Limb (tissue), 2 donors: Measurements from ENCODE around the gene DMRTA2.

Experiments used
- DNase-seq, 2 donors: peaks; one replicate each; pipeline ENCODE4 v3.0.0-alpha.2; 2016; ENCODE audit errors: extremely low spot score in 2 of 2

Gene DMRTA2

DNA sequence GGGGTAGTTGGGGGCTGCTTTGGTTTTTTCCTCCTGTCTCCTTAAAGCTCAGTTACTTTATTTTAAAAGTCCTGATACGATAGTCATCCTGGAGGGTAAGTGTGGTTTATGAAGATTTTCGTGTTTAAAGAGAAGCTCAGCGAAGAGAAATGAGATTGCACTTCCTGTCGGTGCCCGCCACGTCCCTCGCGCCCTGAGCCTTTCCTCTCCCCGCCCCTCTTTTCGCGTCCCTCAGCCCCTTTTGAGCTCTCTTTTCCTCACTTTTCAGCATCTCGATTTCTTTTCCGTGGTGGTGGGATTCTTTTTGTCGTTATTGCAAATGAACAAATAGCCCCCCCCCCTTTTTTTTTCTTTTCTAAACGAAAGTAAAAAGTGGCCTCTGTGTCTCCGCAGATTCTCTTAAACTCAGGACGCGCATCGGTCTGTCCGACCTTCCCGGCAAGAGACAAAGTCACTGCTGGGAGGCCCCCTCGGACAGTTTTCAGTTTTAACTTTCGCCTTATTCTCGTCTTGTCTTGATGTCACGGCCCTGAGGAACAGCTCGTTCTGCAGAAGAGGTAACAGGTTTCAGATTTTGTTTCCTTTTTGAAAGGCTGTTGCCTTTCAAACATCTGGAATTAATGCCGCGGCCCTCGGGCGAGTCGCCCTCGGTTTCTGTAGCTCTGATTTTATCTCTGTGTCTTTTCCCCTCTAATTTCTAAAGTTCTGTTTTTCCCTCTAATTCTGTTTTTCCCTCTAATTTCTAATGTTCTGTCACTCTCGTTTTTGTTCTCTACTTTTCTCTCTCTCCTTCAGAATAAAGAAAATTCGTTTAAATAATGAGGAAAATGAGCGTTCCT, 1.0 kb upstream of the DMRTA2 start:
- peak in 1 of 2 donors; percentile 56 for DNase-seq

GRCh38 chr1:50423670-50424000, 392 bp upstream of the DMRTA2 start:
- no peak for DNase-seq

DNA sequence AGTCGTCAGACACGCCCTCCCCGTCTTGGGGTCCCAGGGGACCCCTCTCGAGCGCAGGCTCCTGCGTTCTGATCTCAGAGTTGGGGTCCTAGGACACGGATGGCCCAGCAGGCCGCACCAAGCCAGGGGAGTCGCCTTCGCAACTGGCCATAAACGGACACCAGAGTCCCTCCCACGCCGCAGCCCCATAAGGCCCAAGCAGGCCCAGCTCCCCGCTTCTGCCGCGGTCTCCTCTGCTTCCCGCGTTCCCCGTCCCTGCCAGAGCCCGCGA, 633 bp downstream of the DMRTA2 start:
- peak in 1 of 2 donors; percentile 40 for DNase-seq

GRCh38 chr1:50421768-50422674, 1.2 kb downstream of the DMRTA2 start:
- peak in 1 of 2 donors; percentile 28 for DNase-seq

GRCh38 chr1:50421366-50421748, 1.9 kb downstream of the DMRTA2 start:
- DNase-seq, result no peak

GRCh38 chr1:50420689-50421365, 2.4 kb downstream of the DMRTA2 start:
- peak in 1 of 2 donors; percentile 60 for DNase-seq

GRCh38 chr1:50419907-50420677, 3.2 kb downstream of the DMRTA2 start:
- DNase-seq, result peak in 1 of 2 donors; percentile 28

- DNase-seq, result peak in 1 of 2 donors; percentile 47
Observed at GRCh38 chr1:50419192-50419906, 3.9 kb downstream of the DMRTA2 start.

DNA sequence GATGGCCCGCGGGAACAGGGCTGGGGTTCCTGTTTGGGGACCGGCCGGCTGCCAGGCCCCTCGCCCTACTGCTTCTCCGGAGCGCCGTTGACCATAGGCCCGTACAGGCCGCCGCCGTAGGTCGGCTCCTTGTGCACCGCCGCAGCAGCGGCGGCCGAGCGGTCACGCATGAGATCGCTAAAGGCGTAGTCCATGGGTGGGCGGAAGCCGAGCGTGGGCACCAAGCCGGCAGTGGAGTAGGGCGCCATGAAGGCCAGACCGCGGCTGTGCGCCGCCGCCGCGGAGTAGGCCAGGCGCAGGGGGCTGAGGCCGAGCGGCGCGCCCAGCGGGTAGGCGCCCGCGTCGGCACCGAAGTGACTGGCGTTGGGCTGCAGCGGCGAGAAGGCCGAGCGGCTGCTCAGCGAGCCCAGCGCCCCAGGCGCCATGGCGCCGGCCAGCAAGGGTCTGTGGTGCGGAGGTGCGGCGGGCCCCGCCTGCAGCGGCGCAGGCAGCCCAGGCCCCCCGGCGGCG, 4.6 kb downstream of the DMRTA2 start:
- peak in 1 of 2 donors; percentile 49 for DNase-seq

DNA sequence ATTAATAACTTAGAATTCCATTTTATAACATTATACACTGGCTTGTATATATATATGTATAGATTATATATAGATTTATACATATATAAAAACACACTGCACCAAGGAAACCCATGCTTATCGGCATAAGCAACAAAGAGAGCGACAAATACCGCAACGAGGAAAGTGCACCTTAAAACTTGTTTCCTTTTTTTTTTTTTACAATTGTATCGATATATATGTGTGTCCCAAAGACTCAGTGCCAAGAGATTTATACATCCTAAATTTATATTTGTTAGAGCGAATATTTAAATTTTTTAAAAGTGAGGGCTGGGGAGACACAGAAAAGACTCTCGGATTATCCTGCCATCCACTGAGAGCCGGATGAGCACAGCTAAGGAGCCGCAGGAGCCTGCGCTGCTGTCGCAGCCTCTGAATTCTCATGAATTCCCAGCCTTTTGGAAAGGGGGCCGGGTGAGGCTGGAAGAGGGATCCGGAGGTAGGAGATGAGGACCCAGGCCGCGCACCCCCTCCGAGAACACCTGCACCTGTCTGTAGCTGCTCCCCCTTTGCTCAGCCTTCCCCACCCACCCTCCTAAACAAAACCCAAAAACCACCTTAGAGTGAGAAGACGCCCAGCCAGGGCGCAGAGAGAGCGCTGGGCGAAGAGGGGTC, 5.2 kb downstream of the DMRTA2 start:
- no peak for DNase-seq

DNA sequence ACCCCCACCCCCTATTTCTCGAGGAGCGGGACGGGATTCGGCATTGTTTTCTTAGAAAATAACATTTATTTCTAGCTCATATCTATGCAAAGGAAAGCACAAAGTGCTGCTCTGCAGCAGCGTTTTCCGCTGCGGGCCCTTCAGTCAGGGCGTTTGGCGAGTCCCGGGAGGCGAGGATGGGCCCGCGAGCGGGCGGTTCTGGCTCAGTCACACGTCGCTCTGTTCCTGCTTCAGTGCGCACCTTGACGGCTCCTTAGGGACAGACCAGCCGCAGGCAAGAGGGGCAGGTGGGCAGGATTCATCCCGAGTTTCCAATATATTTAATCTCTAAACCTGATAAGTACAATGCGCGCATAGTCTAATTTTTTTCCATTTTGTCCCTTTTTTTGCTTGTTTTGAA, 5.7 kb downstream of the DMRTA2 start:
- peak in 1 of 2 donors; percentile 41 for DNase-seq

DNA sequence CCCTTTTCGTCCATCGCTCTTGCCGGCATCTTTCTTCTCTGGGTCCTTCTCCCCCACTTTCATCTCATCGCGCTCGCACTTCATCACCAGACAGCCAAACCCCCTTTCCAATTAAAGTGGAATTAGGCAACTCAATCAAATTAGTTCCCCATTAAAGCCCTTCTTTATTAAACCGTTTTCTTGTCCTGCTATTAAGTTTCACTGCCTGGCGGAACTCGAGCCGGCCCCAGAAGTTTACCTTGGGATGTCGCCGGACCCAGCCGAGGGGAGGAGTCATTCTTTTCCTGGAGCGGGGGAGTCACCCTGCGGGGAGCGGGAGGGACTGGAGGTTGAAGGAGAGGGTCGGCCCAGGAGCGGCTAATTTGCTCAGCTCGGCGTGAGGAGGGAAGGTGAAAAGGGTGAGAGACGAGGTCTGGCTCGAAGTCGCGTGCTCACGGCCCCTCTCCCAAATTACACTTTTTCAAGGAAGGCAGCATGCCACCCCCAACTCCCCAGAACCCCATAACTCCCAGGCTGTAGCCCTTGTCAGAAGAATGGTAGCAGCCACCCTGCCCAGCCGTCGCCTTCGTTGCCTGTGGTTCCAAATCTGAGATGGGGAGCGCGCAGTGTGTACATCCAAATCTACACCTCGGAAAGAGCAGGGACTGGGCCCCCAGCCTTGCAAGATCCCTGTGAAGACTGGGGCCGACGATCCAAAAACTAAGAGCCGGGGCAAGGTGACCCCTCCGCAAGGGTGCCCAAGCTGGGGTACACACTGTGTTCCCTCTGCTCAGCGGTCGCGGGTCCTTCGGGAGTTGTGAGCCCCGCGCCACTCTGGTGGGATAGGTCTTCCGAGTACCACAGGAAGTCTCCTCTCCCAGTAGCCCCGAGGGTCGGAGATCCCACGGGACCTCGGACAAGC, 6.4 kb downstream of the DMRTA2 start:
- peak in 1 of 2 donors; percentile 40 for DNase-seq

DNA sequence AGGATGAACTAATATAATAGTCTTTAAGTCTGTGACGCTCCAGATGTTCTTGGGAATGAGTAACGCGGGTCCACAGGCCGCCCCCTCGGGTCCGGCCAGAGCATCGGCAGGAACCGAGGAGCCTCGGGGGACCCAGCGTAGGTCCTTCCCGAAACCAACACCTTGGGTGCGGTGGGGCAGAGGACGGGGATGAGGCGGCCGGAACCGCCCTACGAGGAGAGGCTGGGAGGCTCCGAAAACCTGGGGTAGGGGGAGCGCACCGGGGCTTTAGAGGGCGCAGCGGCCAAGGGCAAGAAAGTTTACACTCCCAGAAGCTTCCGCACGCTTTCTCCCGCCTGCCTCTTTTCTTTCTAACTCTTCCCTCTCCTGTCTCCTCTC, 7.1 kb downstream of the DMRTA2 start:
- DNase-seq, result peak in 1 of 2 donors; percentile 29

DNA sequence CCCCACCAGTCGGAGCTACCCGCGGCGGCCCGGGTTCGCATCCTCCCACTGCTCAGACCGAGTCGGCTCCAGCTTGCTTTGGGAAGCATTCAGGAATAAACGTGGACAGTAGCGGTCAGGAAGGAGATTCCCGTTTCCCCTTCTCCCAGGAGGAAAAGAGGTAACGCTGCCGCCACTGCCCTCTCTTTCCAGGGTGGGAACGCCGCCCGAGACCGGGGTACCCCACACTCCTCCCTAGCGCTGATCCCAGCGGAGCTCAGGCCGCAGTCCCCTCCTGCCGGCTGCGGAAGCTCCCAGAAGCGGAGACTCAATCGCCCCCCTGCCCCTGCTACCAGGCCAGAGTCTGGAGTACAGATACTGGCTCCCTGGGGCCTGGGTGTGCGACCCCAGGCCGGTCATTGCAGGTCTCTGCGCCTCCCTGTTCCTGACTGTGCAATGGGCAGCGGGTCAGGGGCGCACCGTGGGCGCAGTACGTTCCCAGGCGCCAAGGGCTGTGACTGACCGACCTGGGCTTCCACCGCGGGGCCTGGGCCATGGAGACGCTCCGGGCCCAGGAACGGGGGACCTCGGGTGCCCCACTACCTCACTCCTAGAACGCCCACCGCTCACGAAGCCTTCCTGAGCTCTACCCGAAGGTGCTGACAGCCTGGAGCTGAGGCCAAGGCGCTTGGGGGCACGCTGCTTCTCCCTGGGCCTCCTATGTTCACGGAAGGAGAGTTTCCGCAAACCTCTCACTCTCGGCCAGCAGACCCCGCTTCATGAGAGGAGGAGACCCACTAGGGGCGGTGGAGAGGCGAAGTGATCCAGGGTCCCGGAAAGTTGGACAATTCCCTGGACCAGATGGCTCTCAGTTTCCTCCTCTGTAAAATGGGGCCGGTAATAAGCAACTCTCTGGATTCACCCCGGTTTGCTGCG, 7.8 kb downstream of the DMRTA2 start:
- peak in 1 of 2 donors; percentile 38 for DNase-seq

- no peak for DNase-seq
Observed at GRCh38 chr1:50414853-50415234, 8.4 kb downstream of the DMRTA2 start.

- DNase-seq, result no peak
Observed at GRCh38 chr1:50412813-50413476, 10.3 kb downstream of the DMRTA2 start.

- DNase-seq, result no peak
Observed at GRCh38 chr1:50405814-50406213, 17.4 kb downstream of the DMRTA2 start.
